ENCODE measurements around the gene PDHA1. TPM values are rescaled to one million over a fixed set of nuclear protein-coding genes. Genes with fewer than 3 reads are reported as not detected.
A peak's percentile ranks its signal among the peaks of the same experiment; 100 is the strongest.

Gene PDHA1
- 146 TPM for total RNA-seq

DNA sequence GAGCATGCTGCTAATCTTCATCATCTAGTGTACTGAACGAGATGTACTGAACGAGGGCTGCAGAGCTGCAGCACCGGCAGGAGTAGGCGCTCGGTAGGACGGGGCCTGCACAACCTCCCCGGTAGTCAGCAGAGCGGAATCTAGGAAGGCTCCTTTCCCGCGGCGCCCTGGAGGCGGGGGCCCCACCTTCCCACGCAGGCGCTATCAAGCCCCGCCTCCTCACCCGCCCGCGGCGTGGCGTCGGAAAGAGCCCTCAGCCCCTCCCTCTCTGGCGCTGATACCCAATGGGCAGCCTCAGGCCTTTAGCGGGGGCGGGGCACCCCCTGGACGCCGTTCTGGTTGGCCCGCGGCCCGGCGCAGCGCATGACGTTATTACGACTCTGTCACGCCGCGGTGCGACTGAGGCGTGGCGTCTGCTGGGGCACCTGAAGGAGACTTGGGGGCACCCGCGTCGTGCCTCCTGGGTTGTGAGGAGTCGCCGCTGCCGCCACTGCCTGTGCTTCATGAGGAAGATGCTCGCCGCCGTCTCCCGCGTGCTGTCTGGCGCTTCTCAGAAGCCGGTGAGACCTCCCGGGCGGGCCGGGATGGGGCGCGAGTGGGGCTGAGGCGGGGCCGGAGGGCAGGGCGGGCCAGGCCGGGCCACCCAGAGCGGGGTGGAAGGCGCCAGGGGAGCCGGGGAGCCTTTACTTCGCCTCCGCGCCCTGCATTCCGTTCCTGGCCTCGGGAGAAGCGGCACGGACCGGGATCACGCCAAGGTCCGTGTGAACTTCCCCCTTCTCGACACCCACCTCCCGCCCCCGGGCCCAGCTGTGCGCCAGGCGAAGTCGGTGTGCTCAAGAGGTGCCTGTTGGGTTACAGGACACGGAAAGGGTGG lies at the start of gene PDHA1:
Gene PDHA1, plus strand, starts transcription at position 393 of the 874 bp plus-strand sequence. Its CDS starts 111 bp downstream, at position 504.
- DNase-seq (ENCODE audit: low spot score) (peak; percentile 93), ATAC-seq (peak; percentile 97)

DNA sequence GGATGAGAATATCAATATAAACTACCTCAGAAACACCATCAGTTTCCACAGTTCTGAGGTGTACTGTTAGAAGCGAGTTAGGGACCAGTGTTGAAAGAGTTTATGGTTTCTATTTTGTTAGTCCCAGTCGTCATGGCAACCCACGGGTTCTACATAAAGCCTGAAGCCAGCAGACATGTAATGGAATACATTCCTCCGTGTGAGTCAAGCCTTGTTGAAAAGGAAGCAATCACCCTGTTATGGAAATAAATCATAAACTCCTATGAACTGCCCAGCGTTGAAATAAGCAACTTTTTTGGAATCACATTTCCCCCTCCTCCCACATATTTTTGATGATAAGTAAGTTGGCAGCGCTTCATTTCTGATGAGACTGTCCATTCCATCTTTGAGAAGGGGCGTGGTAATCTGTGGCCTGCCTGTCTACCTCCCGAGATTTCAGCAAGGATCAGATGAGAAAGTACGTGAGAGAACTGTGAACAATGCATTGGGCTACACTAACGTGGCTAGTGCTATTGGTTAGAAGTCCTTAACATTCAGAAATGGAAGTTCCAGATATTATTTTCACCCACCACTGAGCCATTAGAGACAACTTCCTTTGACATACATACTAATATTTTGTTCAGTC lies 40.4 kb upstream of the PDHA1 start:
- no peak for ATAC-seq
- no peak for DNase-seq (ENCODE audit: low spot score)

DNA sequence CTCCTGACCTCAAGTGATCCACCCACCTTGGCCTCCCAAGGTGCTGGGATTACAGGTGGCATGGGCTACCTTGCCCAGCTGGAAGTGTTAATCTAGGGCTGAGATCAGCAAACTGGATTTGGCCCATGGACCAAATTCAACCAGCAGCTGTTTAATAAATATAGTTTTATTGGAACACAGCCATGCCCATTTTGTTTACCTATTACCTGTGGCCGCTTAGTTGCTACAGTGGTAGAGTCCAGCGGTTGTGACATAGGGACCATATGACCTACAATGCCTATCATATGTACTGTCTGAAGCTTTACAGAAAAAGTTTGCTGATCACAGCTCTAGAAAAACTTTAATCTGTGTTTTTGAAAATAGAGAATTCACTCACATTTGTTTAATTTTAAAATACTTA lies 17.2 kb upstream of the PDHA1 start:
- DNase-seq (ENCODE audit: low spot score) (no peak), ATAC-seq (peak; percentile 33)

DNA sequence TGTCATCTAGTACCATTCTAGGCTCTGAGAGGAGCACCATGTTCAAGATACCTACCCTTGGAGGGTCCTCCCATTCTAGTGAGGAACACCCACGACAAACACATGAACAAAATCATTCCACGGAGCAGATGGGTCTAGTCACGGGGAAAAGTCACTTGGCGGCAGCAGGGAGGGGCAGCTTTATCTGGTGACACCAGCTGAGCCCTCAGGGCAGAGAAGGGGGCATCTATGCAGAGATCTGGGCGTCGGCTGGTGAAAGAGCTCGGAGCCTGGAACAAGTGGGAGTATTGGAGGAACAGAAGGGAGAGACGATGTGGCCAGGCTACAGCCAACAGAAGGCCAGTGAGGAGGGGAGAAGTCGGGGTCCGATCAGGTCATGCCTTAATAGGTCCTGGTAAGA lies 11.9 kb upstream of the PDHA1 start:
- ATAC-seq (no peak), DNase-seq (ENCODE audit: low spot score) (no peak)

DNA sequence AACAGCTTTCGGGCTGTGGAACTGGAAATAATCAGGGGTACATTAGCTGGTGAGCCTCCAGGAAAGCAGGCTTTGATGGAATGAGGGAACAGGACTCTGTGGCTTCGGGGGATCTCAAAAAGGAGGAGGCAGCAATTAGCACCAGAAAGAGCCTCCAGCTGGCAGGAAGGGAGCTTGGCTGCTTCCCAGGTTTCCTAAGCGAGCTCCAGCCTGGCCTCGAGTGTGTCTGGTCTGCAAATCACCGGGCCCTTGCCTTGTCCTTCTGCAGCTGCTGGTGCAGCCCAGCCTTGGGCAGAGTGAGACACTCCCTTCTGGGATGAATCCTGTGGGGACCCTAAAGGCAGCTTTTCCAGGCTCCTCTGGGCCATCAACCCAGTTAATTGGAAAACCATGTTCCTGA lies 10.7 kb upstream of the PDHA1 start:
- no peak for DNase-seq (ENCODE audit: low spot score)

DNA sequence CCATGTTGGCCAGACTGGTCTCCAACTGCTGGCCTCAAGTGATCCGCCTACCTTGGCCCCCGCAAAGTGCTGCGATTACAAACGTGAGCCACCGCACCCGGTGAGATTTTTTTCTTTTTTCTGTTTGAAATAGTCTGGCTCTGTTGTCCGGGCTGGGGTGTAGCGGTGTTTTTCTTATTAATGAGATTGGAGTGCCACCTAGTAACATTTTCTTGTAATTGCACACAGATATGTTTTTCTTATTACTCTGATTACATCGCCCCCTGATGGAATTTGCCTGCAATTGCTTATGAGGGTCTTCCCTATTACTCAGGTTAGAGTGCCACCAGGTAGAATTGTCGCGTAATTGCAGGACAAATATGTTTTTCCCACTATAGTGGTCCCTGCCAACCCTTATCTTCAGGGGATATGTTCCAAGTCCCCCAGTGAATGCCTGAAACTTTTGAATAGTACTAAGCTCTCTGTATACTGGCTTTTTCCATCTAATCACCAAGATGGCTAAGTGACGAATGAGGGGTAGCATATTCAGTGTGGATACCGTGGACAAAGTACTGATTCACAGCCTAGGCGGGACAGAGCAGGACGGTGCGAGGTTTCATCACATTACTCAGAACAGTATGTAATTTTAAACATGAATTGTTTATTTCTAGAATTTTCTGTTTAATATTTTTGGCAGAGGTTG lies 8.6 kb upstream of the PDHA1 start:
- peak; percentile 53 for ATAC-seq
- no peak for DNase-seq (ENCODE audit: low spot score)

More for the DNA sequence above, 10.7 kb upstream of the PDHA1 start:
- peak; percentile 47 for ATAC-seq

DNA sequence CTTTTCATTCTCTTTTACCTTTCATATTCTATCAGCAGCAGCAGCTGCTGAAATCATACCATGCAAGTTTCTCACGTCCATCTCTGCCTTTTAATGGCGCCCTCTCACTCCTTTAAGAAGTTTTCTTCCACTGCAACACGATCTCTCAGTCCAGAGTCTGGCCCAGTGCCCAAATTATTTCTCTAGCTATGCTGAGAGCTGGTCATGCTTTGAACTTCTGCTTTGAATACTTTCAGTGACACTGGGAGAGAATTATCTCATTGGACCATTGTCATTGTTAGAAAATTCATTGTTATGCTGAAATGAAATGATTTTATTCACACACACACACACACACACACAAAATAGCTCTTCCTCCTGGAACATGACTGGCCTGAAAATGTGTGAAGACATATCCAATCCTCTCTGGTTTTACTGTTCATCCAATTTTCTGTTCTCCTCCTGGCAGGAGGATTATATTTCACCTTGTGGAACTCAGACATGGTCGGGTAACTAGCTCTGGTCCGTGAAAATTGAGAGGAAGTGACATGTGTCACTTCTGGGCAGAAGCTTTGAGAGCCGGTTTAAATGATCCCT lies 1.3 kb upstream of the PDHA1 start:
- DNase-seq (ENCODE audit: low spot score) = no peak
- no peak for ATAC-seq

DNA sequence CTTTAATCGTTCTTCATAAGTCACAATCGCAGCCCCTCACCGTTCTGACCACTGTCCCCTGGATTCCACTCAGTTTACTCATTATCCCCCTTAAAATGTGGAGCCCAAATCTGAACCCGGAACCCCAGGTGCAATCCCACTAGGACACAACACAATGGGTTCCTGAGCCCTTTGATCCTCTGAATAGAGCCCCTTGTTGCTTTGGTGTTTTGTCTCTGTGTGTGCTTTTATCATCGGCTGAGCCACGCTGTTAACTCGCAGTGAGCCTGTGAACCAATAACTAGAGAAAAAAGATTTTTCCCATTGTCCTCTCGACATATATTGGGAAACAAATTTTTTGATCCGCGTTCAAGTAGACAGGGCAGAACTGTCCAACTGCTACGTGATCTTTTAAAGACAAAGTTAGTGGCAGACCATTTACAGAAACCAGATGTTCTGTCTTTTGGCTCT lies 617 bp upstream of the PDHA1 start:
- ATAC-seq (peak; percentile 9), DNase-seq (ENCODE audit: low spot score) (no peak)

DNA sequence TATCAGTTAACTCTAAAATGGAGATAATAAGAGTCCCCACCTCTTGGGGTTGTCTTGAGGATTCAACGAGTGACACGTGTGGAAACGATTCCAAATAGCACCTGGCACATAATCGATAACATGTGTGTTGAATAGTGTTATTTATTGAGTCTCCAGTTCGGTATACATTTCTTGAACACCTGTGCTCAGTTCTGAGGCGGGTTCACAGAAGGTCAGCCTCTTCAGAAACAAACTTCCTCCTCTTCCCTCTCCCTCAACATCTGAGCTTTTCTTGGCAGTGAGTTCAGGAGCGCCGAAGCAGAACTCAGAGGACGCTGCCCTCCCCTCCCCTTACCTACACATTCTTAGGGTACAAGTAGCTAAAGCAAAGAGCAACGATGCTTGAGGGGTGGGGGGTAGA lies 934 bp downstream of the PDHA1 start:
- ATAC-seq (no peak), DNase-seq (ENCODE audit: low spot score) (no peak)

DNA sequence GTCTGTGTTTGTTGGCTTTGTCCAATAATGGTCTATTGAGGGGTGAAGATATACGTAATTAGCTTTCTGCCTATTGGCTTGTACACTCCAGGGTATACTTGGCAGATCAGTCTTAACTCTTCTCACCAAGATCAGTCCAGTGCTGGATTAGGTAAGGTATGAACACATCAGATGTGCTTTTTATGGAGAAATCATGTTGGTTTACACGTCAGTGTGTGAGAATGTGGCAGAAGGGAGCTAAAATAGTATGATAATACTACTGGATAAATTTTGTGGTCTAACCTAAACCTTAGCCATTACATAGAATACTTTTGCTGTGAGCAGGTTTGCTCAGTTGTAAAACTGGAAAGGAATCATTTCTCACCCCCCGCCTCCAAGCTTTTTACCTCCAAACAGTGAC lies 4.2 kb downstream of the PDHA1 start:
- DNase-seq (ENCODE audit: low spot score) = no peak
- ATAC-seq = no peak

DNA sequence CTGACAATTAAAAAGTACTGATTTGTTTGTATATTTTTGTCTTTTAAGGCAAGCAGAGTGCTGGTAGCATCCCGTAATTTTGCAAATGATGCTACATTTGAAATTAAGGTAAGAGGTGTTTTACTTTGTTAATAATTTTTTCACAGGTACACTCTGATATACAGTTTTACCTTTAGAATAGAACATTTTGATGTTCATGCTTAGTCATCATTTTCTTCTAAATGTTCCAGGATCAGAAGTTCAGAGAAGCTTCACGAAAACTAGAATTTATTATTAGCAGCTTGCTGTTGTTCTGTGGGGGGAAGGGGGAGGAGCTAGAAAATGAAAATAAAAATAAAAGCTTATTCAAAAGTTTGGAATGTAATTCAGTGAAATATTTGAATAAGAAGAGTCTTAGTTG lies 5.5 kb downstream of the PDHA1 start:
- ATAC-seq = no peak

DNA sequence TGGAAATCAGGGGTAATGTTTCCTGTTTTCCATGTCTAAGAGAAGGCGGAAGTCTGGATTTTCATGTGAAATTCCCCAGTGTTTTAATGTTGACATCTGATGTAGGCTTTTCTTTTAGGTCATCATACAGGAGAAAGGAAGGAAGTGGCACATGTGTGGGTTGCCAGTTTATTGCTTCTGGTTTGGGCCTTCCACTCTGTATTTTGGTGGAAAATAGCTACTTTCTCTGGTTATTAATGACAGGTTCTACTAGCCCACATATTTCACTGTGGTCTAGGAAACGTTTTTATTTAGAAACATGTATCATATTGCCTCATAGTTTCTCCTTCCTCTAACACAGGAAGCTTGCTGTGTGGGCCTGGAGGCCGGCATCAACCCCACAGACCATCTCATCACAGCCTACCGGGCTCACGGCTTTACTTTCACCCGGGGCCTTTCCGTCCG lies 7.2 kb downstream of the PDHA1 start:
- no peak for DNase-seq (ENCODE audit: low spot score)

More for the DNA sequence above, 5.5 kb downstream of the PDHA1 start:
- DNase-seq (ENCODE audit: low spot score) = no peak

DNA sequence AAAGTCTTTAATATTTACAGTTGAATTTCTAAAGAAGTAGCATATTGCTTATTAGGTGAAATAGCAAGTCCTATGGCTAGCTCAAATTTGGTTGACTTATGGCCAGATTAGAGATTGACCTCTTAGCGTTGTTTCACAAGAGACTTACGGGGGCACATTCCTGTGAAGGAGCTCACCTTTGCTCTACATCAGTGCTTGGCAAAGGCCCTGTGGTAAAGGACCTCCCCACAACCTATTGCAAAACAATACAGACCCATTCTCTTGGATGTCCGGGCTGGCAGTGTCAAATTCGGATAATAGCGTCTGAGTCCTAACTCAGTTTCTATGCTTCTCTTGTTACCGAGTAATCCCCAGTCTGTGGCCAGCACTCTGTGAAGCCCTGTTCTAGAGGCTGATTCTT lies 10.9 kb downstream of the PDHA1 start:
- DNase-seq (ENCODE audit: low spot score) = peak; percentile 61
- peak; percentile 95 for ATAC-seq

More for the DNA sequence above, 7.2 kb downstream of the PDHA1 start:
- ATAC-seq = no peak

DNA sequence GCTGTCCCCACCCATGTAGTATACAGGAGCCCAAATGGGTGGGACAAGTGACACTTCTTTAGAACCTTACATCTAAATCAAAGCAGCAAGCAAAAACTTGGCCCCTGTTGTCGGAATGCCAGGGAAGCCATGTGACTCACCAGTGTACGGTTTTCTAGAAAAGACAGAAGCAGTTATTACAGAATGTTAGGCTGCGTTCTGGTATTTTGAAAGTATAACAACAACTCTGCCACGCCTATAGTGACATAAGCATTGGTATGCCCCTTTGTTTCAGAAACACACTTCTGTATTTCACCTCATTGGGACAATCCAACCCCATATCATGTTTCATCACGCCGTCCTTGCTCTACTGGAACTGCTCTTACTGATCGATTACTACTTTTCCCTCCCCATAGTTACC lies 14.8 kb downstream of the PDHA1 start:
- ATAC-seq (no peak), DNase-seq (ENCODE audit: low spot score) (no peak)

DNA sequence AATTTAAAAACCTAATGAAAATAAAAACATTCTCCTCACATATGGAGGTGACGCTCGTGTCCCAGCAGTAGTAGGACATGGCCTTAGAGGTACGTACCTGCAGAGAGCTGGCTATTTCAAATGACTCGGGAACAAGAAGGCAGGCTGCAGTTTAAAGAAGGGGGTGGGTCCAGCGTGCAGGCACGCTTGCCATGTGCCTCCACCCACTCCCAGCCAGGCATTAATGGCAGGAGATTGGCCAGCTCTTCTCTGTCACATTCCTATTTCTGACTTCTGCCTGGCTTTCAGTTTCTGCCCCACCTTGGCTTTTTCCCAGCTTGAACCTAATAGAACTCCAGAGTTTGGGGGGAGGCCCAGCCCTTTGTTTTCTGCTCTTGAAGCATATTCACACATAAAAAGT lies 17.2 kb downstream of the PDHA1 start:
- DNase-seq (ENCODE audit: low spot score) (no peak), ATAC-seq (no peak)

DNA sequence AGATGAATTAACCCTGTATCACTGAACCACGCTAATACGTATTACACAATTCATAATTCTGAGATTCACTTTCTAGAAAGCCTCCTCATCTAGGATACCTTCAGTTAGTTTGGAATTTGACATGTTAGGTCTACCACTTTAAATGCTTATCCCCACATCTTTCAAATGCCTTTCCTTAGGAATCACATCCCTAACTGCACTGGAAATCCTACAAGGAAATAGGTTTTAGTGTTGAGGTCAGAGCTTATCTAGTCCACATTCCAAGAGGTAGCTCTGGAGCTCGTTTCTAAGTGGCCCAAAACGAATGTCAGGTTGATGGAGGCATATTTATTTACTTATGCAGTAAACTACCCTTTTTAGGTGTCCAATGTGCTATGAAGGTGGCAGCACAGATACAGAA lies 18.0 kb downstream of the PDHA1 start:
- DNase-seq (ENCODE audit: low spot score) = no peak
- no peak for ATAC-seq

DNA sequence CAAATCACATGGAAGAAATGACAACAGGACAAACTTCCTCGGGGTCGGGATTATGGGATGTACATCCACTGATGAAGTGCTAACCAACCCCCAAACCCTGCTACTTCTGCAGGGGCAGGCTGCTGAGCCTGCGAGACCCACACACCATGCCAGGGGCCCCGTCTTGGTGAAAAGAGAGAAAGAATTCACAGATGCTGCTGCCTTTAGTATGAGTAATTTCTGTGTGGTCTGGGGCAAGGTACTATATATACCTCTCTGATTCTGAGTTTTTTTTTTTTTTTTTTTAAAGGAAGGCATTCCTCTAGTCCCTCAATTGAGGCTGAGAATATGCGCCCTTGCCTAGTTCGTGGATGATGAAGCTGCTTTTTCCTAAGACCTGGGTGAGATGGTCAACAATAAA lies 24.8 kb downstream of the PDHA1 start:
- no peak for ATAC-seq
- no peak for DNase-seq (ENCODE audit: low spot score)

DNA sequence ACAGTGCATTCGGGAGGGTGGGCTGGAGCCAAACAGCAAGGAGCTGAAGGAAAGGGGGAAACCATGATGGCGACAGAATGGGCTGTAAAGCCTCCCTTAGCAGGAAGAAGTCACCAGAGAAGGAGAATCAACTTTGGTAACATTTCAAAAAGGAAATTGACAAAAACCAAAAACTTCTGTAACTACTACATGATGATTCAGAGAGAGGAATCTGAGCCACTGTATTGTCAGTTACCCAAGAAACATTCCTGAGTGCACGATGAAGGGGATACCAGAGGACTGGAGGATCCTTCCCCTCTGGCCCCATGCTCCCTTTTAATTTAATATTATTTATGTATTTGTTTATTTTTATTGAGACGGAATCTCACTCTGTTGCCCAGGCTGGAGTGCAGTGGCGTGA lies 26.3 kb downstream of the PDHA1 start:
- DNase-seq (ENCODE audit: low spot score) (no peak), ATAC-seq (no peak)

DNA sequence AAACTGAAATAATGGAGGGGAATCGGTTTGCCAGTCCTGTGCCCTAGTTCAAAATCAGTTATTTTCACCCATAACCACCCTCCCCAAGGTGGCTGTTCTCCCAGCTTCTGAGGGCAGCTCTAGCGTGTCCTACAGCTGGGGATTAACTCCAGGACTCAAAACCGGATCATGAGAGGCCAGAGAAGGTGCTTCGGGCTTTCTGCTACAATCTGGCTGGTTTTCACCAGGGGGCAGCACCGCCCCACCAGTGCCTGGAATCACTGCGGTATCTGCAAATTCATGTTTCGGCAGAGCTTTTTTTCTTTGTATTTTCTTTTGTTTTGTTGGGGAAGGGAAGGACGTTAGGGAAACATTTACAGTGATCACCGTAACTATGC lies 28.4 kb downstream of the PDHA1 start:
- DNase-seq (ENCODE audit: low spot score) (peak; percentile 54), ATAC-seq (peak; percentile 96)

DNA sequence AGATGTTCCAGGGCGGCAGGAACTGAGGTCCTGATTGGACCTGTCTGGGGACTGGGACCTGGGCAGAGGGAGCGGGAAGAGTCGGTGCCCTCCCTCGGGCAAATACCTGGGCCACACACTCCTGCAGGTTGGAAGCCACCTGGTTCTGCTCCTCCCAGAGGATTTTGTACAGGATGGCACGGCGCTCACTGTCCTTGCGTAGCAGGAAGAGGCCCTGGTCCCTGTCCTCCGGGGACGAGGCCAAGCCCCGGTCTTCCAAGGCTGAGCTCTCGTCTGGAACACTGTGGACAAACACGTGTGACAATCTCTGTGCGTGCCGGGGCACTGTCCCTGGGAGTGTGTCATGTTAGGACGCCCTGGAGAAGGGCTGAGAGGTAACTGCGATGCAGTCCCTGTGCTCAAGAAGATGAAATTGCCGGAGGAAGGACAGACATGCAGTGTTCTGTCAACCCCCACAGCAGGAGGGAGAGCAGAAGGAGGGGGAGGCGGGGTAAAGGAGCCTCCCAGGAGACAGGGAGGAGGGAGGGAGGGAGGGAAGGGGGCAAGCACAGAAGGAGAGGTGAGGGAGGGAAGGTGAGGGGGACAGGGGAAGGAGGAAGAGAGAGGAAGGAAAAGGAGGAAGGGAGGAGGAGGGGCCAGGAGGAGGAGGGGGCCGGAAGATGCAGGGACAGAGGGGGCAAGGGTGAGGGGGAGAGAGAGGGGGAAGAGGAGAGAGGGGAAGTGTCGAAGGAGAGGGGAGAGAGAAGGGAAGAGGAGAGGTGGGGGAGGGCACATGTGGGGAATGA lies 29.0 kb downstream of the PDHA1 start:
- DNase-seq (ENCODE audit: low spot score) (no peak), ATAC-seq (peak; percentile 72)

Data from left lobe of liver (tissue), 2 donors.